H1 (cell line): ENCODE data around the gene RFX3. TPM values are rescaled to one million over a fixed set of nuclear protein-coding genes. Genes with fewer than 3 reads are reported as not detected.

Source experiments
- ATF3 ChIP-seq: IDR thresholded peaks from 2 replicates; pipeline ENCODE4 v1.6.1; 2011; ENCODE audit warnings: low read depth, mild to moderate bottlenecking, low read length; ENCODE audit not compliant: insufficient read depth
- BRCA1 ChIP-seq: IDR thresholded peaks from 2 replicates; pipeline ENCODE4 v1.6.1; 2012; ENCODE audit warnings: low read depth, low read length, improper control_type of control experiment
- CBX8 ChIP-seq: fragments of 300-800, 300-1000 bp; sonication (generic); IDR thresholded peaks from 2 replicates; pipeline ENCODE4 v1.7.1; 2016; ENCODE audit warnings: low read depth, low read length, borderline replicate concordance
- CREB1 ChIP-seq: IDR thresholded peaks from 2 replicates; pipeline ENCODE4 v1.6.1; 2012; ENCODE audit warnings: inconsistent platforms
- CTBP2 ChIP-seq: IDR thresholded peaks from 2 replicates; pipeline ENCODE4 v1.7.0; 2011; ENCODE audit warnings: borderline replicate concordance, mild to moderate bottlenecking, moderate library complexity, mixed read lengths, low read length; ENCODE audit not compliant: insufficient read depth, insufficient read length
- KDM1A ChIP-seq: fragments of 200-600, 300-600 bp; sonication (generic); IDR thresholded peaks from 2 replicates; pipeline ENCODE4 v1.7.1; 2016; ENCODE audit warnings: mild to moderate bottlenecking, low read length, borderline replicate concordance
- KDM4A ChIP-seq: IDR thresholded peaks from one replicate; pipeline ENCODE4 v1.7.1; 2012; ENCODE audit warnings: low read depth, mild to moderate bottlenecking, moderate library complexity, low read length, inconsistent platforms; ENCODE audit not compliant: severe bottlenecking
- KDM5A ChIP-seq: fragments of 200-600 bp; IDR thresholded peaks from 2 replicates; pipeline ENCODE4 v1.7.1; 2012; ENCODE audit warnings: mild to moderate bottlenecking, low read length, inconsistent platforms, mixed read lengths
- MAFK ChIP-seq: IDR thresholded peaks from 2 replicates; pipeline ENCODE4 v1.6.1; 2012; ENCODE audit warnings: low read depth, mild to moderate bottlenecking, improper control_type of control experiment, low read length
- NANOG ChIP-seq: IDR thresholded peaks from 2 replicates; pipeline ENCODE4 v1.6.1; 2011; ENCODE audit warnings: low read length, low read depth, mild to moderate bottlenecking, inconsistent platforms; ENCODE audit not compliant: insufficient read depth, poor library complexity, severe bottlenecking
- PHF8 ChIP-seq: fragments of 200-600 bp; sonication (generic); conservative IDR thresholded peaks from 2 replicates; pipeline ENCODE4 v1.7.1; 2012; ENCODE audit warnings: low read depth, mild to moderate bottlenecking, inconsistent platforms, low read length, moderate library complexity
- POLR2AphosphoS5 ChIP-seq: IDR thresholded peaks from 2 replicates; pipeline ENCODE4 v1.6.1; 2011; ENCODE audit warnings: low read depth, low read length
- RAD21 ChIP-seq, 2 experiments: IDR thresholded peaks in 1 of 2; conservative IDR thresholded peaks in 1 of 2; 2 replicates each; pipeline ENCODE4 v1.6.1; 2011; ENCODE audit warnings: low read depth in 2 of 2, low read length in 2 of 2, improper control_type of control experiment in 1 of 2, inconsistent platforms in 1 of 2, mild to moderate bottlenecking in 1 of 2, moderate library complexity in 1 of 2
- RFX5 ChIP-seq: IDR thresholded peaks from 2 replicates; pipeline ENCODE4 v1.6.1; 2011; ENCODE audit warnings: low read depth, low read length, improper control_type of control experiment, borderline replicate concordance
- RNF2 ChIP-seq: fragments of 200-900, 300-1000 bp; sonication (generic); IDR thresholded peaks from 2 replicates; pipeline ENCODE4 v1.7.1; 2016; ENCODE audit warnings: borderline replicate concordance, low read depth, mild to moderate bottlenecking, antibody characterized with exemption, low read length; ENCODE audit not compliant: poor library complexity, severe bottlenecking; ENCODE audit errors: missing control alignments
- SIN3A ChIP-seq, 2 experiments: IDR thresholded peaks in 1 of 2; conservative IDR thresholded peaks in 1 of 2; 2 replicates each; pipeline ENCODE4 v1.6.1; 2011 to 2012; ENCODE audit warnings: low read length in 2 of 2, improper control_type of control experiment in 1 of 2, low read depth in 1 of 2, mild to moderate bottlenecking in 1 of 2
- SIX5 ChIP-seq: IDR thresholded peaks from 2 replicates; pipeline ENCODE4 v1.6.1; 2011; ENCODE audit warnings: mild to moderate bottlenecking, low read depth, low read length
- SP1 ChIP-seq: IDR thresholded peaks from 2 replicates; pipeline ENCODE4 v1.6.1; 2011; ENCODE audit warnings: low read depth, low read length
- TAF1 ChIP-seq: IDR thresholded peaks from 2 replicates; pipeline ENCODE4 v1.6.1; 2011; ENCODE audit warnings: mild to moderate bottlenecking, low read depth, low read length
- TAF7 ChIP-seq: optimal IDR thresholded peaks from 2 replicates; pipeline ENCODE3; 2011; ENCODE audit warnings: low read depth, mild to moderate bottlenecking, inconsistent platforms, low read length, moderate library complexity, borderline replicate concordance
- TBP ChIP-seq: IDR thresholded peaks from 2 replicates; pipeline ENCODE4 v1.6.1; 2011; ENCODE audit warnings: low read depth, low read length, improper control_type of control experiment
- YY1 ChIP-seq: IDR thresholded peaks from 2 replicates; pipeline ENCODE4 v1.6.1; 2011; ENCODE audit warnings: low read depth, mild to moderate bottlenecking, low read length
- polyA plus RNA-seq, 7 experiments: library from polyadenylated mRNA; depleted of rRNA in 3 of 7; stranded (reverse) in 5 of 7; unstranded in 2 of 7; fragments of >200 nt in 5 of 7; fragments of 200-250 nt in 2 of 7; gene quantifications; 1 replicate in 5 of 7; 2 replicates in 1 of 7; 4 replicates in 1 of 7; pipeline versions ENCODE4 v1.2.1 to v1.2.3, GENCODE V29; 2011 to 2013; ENCODE audit warnings: missing spikeins in 2 of 7, mixed read lengths in 2 of 7
- total RNA-seq: library from RNA; stranded (reverse); fragmentation: NEBNext Ultra II Directional; extraction: Animal tissue kit (Norgen Biotek cat#: 25700); gene quantifications from 2 replicates; pipeline ENCODE4 v1.2.1, GENCODE V29; 2021

Gene RFX3
- total and polyA plus RNA-seq, 2 of the 8 experiments (the other 6 are each of a cell fraction or from before 2014, with no cell fraction given), result 4.9 to 22.6 TPM

- TF ChIP-seq RAD21 (IDR thresholded peaks at IDR 0.05 in 1 of 2, conservative IDR thresholded peaks at IDR 0.05 in 1 of 2; ENCODE audit: low read depth in 2 of 2, low read length in 2 of 2) (no peak), KDM5A (no peak), TAF1 (peak; percentile 93), ATF3 (no peak), CTBP2 (no peak), PHF8 (peak; percentile 98), BRCA1 (no peak), CREB1 (peak; percentile 28; the same call in 1 of the 2 replicates), RNF2 (no peak), NANOG (no peak), KDM4A (peak; percentile 56), MAFK (no peak), SIX5 (no peak), KDM1A (no peak), YY1 (peak; percentile 92), SP1 (0 out of 2 replicates have a peak, but pooled peaks have one; percentile 17), CBX8 (no peak), TAF7 (peak; percentile 79), RFX5 (no peak), SIN3A (conservative IDR thresholded peaks at IDR 0.05 in 1 of 2, IDR thresholded peaks at IDR 0.05 in 1 of 2; ENCODE audit: low read depth in 1 of 2, low read length in 2 of 2) (peak; percentile 64 to 69; a peak in 1 of 4 replicates), TBP (peak; percentile 74; the same call in 1 of the 2 replicates), POLR2AphosphoS5 (peak; percentile 92)
Observed at GRCh38 chr9:3526165-3526996, 580 bp upstream of the RFX3 start (continued).
